Stimulated activated CD8-positive, alpha-beta memory T cell treated with anti-CD3 and anti-CD28 coated beads, Interleukin-12 subunit alpha, Interleukin-12 subunit beta, amount 100 ng/mL, for 4 hours (primary cell): ENCODE data around the gene AHRR.
"Not testable (repeated sequence)": the region's sequence is repeated elsewhere in the genome, so short reads cannot be mapped to it uniquely, and the experiment has no call there.

Source experiments
- DNase-seq: peaks from one replicate; pipeline ENCODE4 v3.0.0-alpha.2; 2020; ENCODE audit warnings: low read depth

The AHRR gene

DNA sequence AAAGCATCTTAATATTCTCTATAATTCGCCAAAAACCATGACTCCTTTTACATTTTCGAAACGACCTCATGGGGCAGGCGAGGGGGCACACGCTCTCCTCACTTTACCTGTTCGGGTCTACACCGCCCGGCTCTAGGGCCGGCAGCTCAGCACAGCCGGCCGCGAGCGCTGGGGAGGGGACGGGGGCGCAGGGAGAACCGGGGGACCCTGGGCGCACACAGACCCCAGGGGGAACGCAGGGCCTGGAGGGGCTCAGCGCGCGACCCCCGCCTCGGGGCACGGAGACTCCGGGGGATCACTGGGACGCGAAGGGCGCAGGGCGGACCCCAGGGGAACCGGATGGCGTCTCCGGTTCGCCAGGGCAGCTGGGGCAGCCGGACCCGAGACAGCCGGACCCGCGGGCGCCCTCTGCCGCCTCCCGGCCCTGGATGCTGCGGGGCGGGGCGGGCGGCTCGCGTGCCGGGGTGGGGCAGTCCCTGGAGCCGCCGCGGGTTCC is at the start of gene AHRR:
TSS of gene AHRR (plus strand) at position 485 of the 496 bp plus-strand sequence. CDS start 22,189 bp downstream, outside the sequence.
- no peak for DNase-seq

GRCh38 chr5:271828-272167 is 49.7 kb upstream of the AHRR start:
- DNase-seq = not testable (repeated sequence)

DNA sequence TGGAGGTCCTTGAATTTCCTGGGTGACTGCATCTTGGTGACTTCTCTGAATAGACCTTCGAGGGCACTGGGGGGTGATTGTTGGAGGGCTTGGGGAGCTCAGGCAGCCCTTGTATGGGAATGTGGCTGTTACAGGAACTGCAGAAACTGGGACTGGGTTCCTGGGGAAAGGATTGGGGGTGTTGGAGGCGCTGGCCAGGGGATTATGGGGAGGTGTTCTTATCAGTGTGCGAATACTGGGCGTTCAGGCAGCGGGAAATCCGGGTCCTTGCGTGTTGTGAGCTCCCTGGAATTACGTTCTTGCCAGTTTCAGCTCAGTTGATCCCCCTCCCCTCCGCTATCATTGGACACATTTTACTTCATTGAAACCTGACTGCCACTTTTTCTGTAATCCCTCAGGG is 48.4 kb upstream of the AHRR start:
- not testable (repeated sequence) for DNase-seq

DNA sequence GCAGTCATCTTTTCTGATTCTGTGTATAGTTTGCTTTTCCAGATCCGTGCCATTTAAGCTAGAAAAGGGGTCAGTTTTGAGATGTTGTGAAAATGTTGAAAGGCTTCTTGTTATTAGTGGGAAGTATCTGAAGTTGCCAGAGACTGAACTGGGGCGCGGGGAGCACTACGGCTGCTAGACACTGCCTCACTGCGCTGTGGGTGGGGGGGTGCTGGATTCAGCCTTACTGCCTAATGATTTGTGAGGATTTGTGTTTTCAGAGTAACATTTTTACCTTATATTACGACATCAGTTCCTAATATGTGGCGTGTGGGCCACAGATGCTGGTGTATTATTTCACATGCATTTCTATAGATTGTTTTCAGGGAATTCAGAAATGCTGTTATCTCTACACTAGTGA is 48.0 kb upstream of the AHRR start:
- DNase-seq = not testable (repeated sequence)

GRCh38 chr5:274346-274745 is 47.2 kb upstream of the AHRR start:
- not testable (repeated sequence) for DNase-seq

GRCh38 chr5:278646-279045 is 42.9 kb upstream of the AHRR start:
- DNase-seq = no peak

GRCh38 chr5:279051-279665 is 42.4 kb upstream of the AHRR start:
- not testable (repeated sequence) for DNase-seq

DNA sequence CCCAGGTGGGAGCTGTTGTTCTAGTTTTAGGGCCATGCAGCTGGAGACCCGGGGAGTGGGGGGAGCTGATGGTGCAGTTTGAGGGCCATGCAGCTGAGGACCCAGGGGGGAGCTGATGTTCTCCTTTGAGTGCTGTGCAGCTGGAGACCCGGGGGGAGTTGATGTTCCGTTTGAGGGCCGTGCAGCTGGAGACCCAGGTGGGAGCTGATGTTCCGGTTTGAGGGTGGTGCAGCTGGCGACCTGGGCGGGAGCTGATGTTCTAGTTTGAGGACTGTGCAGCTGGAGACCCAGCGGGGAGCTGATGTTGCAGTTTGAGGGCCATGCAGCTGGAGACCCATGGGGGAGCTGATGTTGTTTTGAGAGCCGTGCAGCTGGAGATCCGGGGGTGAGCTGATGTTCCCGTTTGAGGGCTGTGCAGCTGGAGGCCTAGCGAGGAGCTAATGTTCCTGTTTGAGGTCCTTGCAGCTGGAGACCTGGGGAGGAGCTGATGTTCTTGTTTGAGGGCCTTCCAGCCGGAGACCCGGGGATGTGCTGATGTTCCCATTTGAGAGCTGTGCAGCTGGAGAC is 35.4 kb upstream of the AHRR start:
- no peak for DNase-seq

DNA sequence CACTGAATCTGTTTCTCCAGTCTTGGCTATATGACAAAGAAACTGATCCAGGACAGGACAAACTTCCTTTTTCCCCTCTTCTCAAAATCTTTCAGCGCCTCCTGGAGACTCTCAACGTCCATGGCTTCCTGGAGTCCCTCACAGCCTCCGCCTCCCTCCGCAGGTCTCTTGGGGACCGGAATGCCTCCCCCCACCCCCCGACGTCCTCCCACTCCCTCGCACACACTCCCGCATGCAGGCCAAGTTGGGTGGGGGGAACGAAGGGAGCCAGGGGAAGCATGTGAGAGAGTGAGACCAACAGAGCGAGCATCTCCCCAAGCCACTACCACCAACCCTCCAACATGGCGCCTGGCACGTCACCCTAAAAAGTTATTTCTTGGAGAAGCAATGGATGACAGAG is 31.3 kb upstream of the AHRR start:
- DNase-seq = not testable (repeated sequence)

- DNase-seq = not testable (repeated sequence)
Measured at GRCh38 chr5:291345-291744, 30.2 kb upstream of the AHRR start.

DNA sequence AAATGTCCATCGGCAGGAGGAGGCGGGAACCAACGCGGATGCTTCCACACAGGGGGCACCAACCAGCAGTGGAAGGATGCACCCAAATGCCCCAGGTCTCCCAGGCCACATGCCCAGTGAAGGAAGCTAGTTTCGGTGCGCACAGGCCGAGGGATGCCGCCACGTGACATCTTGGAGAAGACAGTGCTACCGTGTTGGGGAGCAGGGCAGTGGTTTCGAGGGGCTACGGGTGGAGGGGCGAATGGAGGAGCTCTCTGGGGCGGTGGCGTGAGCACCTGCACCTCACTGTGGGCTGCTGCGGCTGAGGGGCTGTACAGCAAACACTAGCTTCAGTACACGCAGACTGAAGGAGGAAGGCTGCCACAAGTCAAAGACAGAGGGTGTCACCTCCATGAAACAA is 26.7 kb upstream of the AHRR start:
- DNase-seq = not testable (repeated sequence)

- DNase-seq = not testable (repeated sequence)
Measured at GRCh38 chr5:296207-296606, 25.3 kb upstream of the AHRR start.

GRCh38 chr5:296954-297353 is 24.6 kb upstream of the AHRR start:
- DNase-seq = not testable (repeated sequence)

DNA sequence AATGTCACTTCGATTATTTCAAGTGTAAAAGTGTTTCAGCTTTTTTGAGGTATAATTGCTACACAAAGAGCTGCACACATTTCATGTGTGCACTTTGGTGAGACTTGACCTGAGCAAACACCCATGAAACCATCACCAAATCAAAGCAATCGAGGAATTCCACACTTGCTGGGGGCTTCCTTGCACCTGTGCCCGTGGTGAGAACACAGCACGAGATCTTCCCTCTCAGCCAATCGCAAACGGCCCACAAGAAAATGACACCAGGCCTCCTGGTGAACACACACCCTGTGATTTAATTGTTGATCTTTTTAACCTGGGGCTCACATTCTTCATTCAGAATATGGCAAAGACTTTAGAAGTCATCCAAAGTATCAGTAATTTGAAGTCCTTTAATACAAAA is 24.1 kb upstream of the AHRR start:
- not testable (repeated sequence) for DNase-seq

- DNase-seq = not testable (repeated sequence)
Measured at GRCh38 chr5:297991-298736, 23.4 kb upstream of the AHRR start.

GRCh38 chr5:298737-299125 is 22.8 kb upstream of the AHRR start:
- no peak for DNase-seq

DNA sequence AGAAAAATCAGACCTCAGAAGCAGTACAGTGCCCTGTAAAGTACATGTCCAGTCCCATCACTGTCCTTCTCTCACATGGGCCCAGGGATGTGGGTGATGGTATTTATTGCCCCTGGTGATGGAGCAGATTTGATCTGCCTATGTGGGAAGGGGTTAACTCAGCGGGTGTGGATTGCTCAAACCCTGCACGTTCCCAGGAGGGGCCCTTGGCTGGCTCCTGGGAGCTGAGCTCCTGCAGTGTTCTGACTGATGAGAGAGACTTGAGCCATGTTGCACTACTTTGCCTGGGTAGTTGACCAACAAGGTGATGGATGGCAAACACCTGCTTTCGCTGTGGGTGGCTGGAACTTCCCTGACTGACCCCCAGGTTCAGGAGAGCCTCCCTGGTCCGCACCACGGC is 21.6 kb upstream of the AHRR start:
- DNase-seq = not testable (repeated sequence)

- not testable (repeated sequence) for DNase-seq
Measured at GRCh38 chr5:300691-301435, 20.7 kb upstream of the AHRR start.

DNA sequence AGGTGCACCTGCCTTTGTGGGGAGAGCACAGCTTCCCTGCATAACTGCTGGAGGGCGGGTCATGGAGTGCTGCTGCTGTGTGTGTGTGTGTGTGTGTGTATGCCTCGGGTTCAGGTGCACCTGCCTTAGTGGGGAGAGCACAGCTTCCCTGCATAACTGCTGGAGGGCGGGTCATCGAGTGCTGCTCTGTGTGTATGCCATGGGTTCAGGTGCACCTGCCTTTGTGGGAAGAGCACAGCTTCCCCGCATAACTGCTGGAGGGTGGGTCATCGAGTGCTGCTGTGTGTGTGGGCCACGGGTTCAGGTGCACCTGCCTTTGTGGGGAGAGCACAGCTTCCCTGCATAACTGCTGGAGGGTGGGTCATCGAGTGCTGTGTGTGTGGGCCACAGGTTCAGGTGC is 19.1 kb upstream of the AHRR start:
- DNase-seq = not testable (repeated sequence)

DNA sequence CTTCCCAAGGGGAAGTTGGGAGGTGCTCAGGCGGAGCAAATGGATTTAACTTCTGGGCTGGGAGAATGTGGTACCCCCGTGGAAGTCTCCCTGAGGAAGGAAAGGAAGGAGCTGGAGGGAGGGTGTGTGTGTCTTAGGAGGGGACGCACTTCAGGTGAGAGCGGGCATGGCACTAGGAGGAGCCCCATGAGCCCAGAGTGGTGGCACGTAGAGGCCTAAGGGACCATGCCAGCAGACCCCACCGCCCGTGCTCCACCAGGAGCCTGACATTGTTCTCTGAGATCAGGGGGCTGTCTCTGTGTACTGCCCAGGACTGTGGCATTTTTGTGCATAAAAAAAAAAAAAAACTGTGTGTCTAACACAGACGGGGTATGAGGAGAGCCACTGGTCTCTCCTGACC is 18.5 kb upstream of the AHRR start:
- DNase-seq = no peak

DNA sequence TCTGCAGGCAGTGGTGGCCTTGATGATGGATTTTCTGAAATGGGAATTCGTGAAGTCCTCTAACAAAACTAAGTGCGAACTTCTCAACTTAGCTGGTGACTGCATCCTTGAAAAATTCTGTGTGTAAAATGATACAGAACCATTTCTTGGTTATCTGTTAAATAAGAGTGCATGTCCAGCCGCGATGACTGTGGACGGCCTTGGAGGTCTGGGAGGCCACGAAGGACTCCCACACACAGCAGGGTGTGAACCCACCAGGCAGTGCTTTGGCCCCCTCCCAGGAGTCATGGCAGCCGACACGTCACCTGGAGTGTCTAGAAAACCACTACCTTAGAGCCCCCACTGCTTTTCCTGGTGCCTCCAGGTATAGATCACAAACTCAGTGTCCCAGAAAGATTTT is 17.8 kb upstream of the AHRR start:
- not testable (repeated sequence) for DNase-seq

DNA sequence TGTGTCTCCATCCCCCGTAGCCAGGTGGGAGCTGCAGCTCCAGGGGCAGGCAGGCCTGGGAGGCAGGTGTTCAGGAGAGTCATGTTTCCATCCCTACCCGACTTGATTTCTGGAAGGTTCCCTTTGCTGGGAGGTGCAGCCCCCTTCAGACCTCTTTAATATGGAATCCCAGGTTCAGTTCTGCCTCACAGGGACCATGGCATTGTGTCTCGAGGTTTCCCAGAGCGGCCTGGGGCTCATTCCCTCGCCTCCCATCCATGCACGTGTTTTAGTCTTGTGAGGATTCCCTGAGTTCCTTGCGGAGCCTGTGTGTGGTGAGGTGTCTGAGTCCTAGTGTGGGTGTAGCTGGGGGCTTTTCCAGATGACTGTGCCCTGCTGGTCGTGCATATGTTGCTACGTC is 16.5 kb upstream of the AHRR start:
- no peak for DNase-seq

GRCh38 chr5:305459-305858 is 16.1 kb upstream of the AHRR start:
- no peak for DNase-seq
